ENCODE measurements around the gene CDC5L.
"Not testable (repeated sequence)": the region's sequence is repeated elsewhere in the genome, so short reads cannot be mapped to it uniquely, and the experiment has no call there.

Gene CDC5L

DNA sequence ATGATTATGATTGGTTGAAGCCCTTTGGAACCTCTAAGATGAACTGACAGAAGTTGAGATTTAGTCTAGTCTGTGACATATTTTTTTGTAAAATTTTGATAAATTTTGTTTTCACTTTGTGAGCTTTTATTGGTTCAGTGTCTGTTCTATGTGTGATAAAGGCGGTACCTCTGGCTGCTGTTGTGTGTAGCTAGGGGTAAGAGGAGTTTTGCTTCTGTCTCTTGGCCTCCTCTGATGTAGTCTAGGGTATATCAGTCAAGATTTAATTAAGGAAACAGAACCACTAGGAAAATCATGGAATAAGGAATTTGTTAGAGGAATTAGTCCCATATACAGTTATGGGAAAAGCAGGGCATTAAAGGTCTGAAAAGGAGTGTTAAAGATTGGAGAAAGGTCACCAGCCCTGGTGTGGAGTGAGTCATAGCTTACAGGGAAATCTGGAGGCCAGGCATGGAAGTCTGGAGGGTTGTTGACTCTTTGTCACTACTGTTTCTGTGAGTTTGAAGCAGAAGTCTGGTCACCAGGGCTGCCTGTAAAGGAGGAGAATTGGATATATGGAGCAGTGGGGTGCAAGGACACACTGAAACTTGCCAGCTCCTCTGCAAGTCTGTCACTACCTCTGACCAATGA, 28.5 kb downstream of the CDC5L start:
- DNase-seq = peak; percentile 19

- DNase-seq = no peak
These were observed 35.0 kb downstream of the CDC5L start for GRCh38 chr6:44422531-44422930.

GRCh38 chr6:44423306-44423705, 35.8 kb downstream of the CDC5L start:
- DNase-seq = no peak

- no peak for DNase-seq
These were observed 38.4 kb downstream of the CDC5L start for GRCh38 chr6:44425951-44426350.

GRCh38 chr6:44428682-44429081, 41.2 kb downstream of the CDC5L start:
- DNase-seq = no peak

- DNase-seq = no peak
These were observed 42.8 kb downstream of the CDC5L start for GRCh38 chr6:44430326-44430725.

- DNase-seq = peak; percentile 62
These were observed 43.7 kb downstream of the CDC5L start for GRCh38 chr6:44431118-44431725.

- no peak for DNase-seq
These were observed 44.7 kb downstream of the CDC5L start for GRCh38 chr6:44432227-44432626.

DNA sequence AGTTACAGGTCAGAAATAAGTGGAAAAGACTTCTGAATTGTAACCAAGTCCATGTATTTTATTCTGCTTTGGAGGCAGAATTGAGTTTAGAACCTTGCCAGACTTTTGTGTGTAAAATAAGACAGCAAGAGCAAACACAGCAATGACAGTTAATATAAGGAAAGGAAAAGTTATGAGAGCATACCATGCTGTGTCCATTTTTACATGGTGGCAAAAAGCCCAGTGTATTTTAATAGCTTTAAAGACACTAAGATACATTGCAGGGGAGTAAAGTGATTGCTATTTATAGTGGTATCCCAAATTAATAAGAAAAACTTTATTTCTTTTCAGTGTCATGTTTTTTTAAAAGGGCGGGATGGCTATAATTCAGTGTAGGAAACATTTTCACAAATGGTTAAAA, 45.2 kb downstream of the CDC5L start:
- DNase-seq = no peak

DNA sequence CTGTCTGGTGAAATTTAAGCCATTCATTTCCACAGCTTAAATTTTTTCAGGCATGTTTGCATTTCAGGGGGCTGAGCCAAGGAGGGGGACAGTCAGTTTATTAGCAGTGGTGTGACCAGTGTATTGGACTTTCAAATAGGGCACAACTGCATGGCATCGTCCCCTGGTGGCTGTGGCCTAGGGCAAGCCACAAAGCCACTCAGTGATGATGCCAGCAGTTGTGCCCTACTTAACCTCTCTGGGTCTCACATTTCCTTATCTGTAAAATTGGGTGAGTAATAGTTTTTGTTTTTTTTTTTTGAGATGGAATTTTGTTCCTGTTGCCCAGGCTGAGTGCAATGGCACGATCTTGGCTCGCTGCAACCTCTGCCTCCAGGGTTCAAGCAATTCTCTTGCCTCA, 48.0 kb downstream of the CDC5L start:
- DNase-seq = no peak

- DNase-seq = no peak
These were observed 51.3 kb downstream of the CDC5L start for GRCh38 chr6:44438827-44439226.

DNA sequence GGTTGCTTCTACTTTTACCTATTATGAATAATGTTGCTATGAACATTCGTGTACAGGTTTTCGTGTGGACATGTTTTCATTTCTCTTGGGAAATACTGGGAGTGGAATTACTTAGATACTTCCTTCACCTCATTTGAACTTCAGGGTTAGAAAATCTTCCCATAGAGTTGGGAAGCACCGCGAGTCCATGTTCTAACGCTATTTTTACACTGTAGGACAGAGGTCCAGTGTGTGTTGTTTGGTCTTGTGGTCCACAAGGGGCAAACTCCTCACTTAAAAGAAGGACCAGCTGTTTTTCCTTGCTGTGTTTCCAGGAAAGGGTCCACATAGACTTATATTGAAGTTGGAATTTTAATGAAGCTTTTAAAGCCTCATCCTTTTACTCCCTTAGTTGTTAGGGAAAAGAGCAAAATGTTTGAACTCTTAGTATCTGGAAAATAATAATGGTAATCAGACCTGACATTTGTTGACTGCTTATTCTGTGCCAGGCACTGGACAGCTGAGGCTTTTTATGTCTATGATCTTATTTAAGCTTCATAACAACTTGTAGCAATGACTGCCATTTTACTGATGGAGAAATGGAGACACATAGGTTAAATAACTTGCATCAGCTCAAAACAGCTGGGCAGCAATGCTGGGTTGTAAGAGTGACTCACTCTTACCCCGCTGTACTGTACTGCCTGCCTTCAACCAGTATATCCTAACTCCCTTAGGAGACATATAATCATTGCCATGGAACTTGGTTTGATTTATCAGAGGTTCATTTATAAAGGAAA, 52.0 kb downstream of the CDC5L start:
- no peak for DNase-seq

DNA sequence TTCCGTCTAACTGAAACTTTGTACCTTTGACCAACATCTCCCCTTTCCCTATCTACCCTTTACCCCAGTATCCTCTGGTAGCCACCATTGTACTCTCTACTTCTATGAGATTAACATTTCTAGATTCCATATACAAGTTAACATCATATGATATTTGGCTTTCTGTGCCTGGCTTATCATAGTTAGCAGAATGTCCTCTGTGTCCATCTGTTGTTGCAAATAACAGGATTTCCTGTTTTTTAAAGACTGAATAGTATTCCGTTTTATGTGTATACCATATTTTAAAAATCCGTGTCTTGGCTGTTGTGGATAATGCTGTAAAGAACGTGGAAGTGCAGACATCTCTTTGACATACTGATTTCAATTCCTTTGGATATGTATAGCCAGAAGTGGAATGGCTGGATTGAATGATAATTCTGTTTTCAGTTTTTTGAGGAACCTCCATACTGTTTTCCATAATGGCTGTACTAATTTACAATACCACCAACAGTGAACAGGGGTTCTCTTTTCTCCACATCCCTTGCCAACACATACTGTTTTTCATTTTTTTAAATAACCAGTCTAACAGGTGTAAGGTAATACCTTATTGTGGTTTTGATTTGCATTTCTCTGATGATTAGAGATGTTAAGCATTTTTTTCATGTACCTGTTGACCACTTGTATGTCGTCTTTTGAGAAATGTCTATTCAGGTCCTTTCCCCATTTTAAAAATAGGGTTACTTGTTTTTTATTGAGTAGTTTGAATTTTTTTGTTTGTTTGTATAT, 53.8 kb downstream of the CDC5L start:
- no peak for DNase-seq

DNA sequence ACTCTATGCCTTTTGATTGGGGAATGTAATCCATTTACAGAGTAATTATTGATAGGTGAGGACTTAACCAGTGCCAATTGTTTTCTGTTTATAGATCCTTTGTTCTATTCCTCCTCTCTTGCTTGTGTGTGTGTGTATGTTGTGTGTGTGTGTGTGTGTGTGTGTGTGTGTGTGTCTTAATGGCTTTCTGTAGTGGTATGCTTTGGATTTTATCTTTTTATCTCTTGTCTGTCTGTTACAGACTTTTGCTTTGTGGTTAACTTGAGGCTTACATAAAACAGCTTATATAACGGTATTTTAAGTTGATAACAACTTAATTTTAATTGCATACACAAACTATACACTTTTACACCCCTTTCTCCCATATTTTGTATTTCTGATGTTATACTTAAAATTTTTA, 54.7 kb downstream of the CDC5L start:
- no peak for DNase-seq

GRCh38 chr6:44442833-44443444, 55.4 kb downstream of the CDC5L start:
- DNase-seq = no peak

DNA sequence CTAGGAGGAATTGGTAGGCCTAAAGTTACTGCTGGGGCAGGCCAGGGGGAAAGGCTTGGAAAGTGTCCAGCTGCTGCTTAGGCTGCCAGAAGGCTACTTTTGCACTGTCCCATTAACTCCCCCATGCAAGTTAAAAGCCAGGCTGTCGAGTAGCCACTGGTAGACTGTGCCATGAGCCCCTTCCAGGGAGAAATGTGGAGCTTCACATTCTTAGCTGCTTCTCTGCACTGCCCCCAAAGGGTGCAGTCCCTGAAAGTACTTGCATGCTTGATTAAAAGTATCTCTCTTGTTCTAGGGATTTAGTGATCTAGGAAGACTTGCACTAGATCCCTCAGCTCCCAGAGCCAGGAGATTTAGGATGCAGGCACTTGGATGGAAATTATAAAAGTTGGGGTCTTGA, 57.3 kb downstream of the CDC5L start:
- no peak for DNase-seq

- peak; percentile 22 for DNase-seq
These were observed 59.3 kb downstream of the CDC5L start for GRCh38 chr6:44446626-44447300.

- DNase-seq = not testable (repeated sequence)
These were observed 61.7 kb downstream of the CDC5L start for GRCh38 chr6:44449181-44449580.

- DNase-seq = no peak
These were observed 64.5 kb downstream of the CDC5L start for GRCh38 chr6:44451803-44452695.

DNA sequence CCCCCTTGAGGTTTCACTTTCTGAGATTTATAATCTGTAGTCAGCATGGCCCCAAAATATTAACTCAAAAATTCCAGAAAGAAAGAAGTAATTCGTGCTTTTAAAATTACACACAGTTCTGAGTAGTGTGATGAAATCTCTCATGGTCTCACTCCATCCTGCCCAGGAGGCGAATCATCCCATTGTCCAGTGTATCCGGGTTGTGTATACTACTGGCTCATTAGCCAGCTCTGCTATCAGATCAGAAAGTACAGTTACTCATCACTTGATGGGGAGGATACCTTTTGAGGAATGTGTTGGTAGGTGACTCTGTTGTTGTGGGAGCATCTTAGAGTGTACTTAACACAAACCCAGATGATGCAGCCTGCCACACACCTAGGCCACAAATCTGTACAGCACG, 65.2 kb downstream of the CDC5L start:
- DNase-seq = no peak

- no peak for DNase-seq
These were observed 65.6 kb downstream of the CDC5L start for GRCh38 chr6:44453146-44453545.
